Measurements from ENCODE around the gene SUMO4. TPM values are rescaled to one million over a fixed set of nuclear protein-coding genes. Genes with fewer than 3 reads are reported as not detected.

The SUMO4 gene
- total RNA-seq, 1 experiment from 2014 or later: 1.2 TPM

- POLR2A ChIA-PET: no interaction called here
These were observed 10.4 kb upstream of the SUMO4 start for GRCh38 chr6:149389509-149390297.

More at GRCh38 chr6:149389509-149390297, 10.4 kb upstream of the SUMO4 start:
- Mint-ChIP-seq H3K4me1 (no peaks in the 10 kb centered on the region; the same call in 1 of the 2 replicates), H3K9me3 (peaks cover 3% of the 10 kb centered on the region), H3K27ac (no peak overlapping the region), H3K27me3 (ENCODE audit: low read depth) (no peaks in the 10 kb centered on the region), H3K4me3 (no peak overlapping the region), H3K36me3 (peaks cover 7% of the 10 kb centered on the region)
- CTCF ChIA-PET: no interaction called here
- no peak for TF ChIP-seq SMAD3 (CRISPR knock-in tag; IDR thresholded peaks at IDR 0.05; ENCODE audit: borderline replicate concordance)
- TF ChIP-seq, protein P1, sequence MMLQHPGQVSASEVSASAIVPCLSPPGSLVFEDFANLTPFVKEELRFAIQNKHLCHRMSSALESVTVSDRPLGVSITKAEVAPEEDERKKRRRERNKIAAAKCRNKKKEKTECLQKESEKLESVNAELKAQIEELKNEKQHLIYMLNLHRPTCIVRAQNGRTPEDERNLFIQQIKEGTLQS (CRISPR knock-in tag; conservative IDR thresholded peaks at IDR 0.05): no peak
- TF ChIP-seq NR3C1 (CRISPR knock-in tag; conservative IDR thresholded peaks at IDR 0.05; ENCODE audit: low read depth): no peak
- TF ChIP-seq NFYB (CRISPR knock-in tag; conservative IDR thresholded peaks at IDR 0.05; ENCODE audit: low read depth): no peak
- TF ChIP-seq, protein P2, sequence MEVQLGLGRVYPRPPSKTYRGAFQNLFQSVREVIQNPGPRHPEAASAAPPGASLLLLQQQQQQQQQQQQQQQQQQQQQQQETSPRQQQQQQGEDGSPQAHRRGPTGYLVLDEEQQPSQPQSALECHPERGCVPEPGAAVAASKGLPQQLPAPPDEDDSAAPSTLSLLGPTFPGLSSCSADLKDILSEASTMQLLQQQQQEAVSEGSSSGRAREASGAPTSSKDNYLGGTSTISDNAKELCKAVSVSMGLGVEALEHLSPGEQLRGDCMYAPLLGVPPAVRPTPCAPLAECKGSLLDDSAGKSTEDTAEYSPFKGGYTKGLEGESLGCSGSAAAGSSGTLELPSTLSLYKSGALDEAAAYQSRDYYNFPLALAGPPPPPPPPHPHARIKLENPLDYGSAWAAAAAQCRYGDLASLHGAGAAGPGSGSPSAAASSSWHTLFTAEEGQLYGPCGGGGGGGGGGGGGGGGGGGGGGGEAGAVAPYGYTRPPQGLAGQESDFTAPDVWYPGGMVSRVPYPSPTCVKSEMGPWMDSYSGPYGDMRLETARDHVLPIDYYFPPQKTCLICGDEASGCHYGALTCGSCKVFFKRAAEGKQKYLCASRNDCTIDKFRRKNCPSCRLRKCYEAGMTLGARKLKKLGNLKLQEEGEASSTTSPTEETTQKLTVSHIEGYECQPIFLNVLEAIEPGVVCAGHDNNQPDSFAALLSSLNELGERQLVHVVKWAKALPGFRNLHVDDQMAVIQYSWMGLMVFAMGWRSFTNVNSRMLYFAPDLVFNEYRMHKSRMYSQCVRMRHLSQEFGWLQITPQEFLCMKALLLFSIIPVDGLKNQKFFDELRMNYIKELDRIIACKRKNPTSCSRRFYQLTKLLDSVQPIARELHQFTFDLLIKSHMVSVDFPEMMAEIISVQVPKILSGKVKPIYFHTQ (CRISPR knock-in tag; IDR thresholded peaks at IDR 0.05): no peak
- TF ChIP-seq, protein P3, sequence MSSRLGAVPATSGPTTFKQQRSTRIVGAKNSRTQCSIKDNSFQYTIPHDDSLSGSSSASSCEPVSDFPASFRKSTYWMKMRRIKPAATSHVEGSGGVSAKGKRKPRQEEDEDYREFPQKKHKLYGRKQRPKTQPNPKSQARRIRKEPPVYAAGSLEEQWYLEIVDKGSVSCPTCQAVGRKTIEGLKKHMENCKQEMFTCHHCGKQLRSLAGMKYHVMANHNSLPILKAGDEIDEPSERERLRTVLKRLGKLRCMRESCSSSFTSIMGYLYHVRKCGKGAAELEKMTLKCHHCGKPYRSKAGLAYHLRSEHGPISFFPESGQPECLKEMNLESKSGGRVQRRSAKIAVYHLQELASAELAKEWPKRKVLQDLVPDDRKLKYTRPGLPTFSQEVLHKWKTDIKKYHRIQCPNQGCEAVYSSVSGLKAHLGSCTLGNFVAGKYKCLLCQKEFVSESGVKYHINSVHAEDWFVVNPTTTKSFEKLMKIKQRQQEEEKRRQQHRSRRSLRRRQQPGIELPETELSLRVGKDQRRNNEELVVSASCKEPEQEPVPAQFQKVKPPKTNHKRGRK (CRISPR knock-in tag; IDR thresholded peaks at IDR 0.05; ENCODE audit: borderline replicate concordance): no peak
- TF ChIP-seq EMX1 (CRISPR knock-in tag; IDR thresholded peaks at IDR 0.05): no peak
- TF ChIP-seq ZBTB21 (CRISPR knock-in tag; IDR thresholded peaks at IDR 0.05; ENCODE audit: borderline replicate concordance): no peak
- TF ChIP-seq IRF1 (CRISPR knock-in tag; IDR thresholded peaks at IDR 0.05): no peak
- TF ChIP-seq MLX (CRISPR knock-in tag; IDR thresholded peaks at IDR 0.05): no peak
- TF ChIP-seq ZNF317 (CRISPR knock-in tag; IDR thresholded peaks at IDR 0.05; ENCODE audit: borderline replicate concordance, low read depth): no peak
- TF ChIP-seq HMGA2 (CRISPR knock-in tag; IDR thresholded peaks at IDR 0.05): no peak
- TF ChIP-seq ZSCAN18 (CRISPR knock-in tag; IDR thresholded peaks at IDR 0.05): no peak
- TF ChIP-seq ZNF532 (CRISPR knock-in tag; IDR thresholded peaks at IDR 0.05; ENCODE audit: borderline replicate concordance): no peak
- no peak for TF ChIP-seq ATF2 (CRISPR knock-in tag; IDR thresholded peaks at IDR 0.05; ENCODE audit: borderline replicate concordance, low read depth)
- no peak for ATAC-seq
- no peak for DNase-seq (ENCODE audit: low spot score)
